WTC11 (cell line): ENCODE results near the gene CLIC6. TPM values are rescaled to one million over a fixed set of nuclear protein-coding genes. Genes with fewer than 3 reads are reported as not detected.

ENCODE experiments used
- ATAC-seq: fragments of 200-7000 bp; cut with Tn5 transposase; 2 replicates; pipeline ENCODE4 v1.10.0; 2021; ENCODE audit warnings: mild to moderate bottlenecking, moderate library complexity
- CTCF ChIA-PET: fragments of 300-600 bp; sonication (Branson Sonifier 250); formaldehyde crosslinking; loops from one replicate; lab custom pipeline; 2021; ENCODE audit warnings: antibody characterized with exemption; lab: Charles Lee
- POLR2A ChIA-PET: fragments of 350-600 bp; sonication (Branson Sonifier 250); formaldehyde crosslinking; loops from one replicate; lab custom pipeline; 2021; ENCODE audit warnings: antibody characterized with exemption; lab: Charles Lee
- DNase-seq: peaks from one replicate; pipeline ENCODE4 v3.0.0; 2021; ENCODE audit warnings: low spot score
- H3K27ac Mint-ChIP-seq: 2 replicates; pipeline ENCODE4 v1.8.0; 2021; ENCODE audit warnings: mixed read lengths
- H3K27me3 Mint-ChIP-seq: 2 replicates; pipeline ENCODE4 v1.8.0; 2021; ENCODE audit warnings: low read depth, mild to moderate bottlenecking, moderate library complexity, mixed read lengths
- H3K36me3 Mint-ChIP-seq: 2 replicates; pipeline ENCODE4 v1.8.0; 2021; ENCODE audit warnings: mixed read lengths
- H3K4me1 Mint-ChIP-seq: 2 replicates; pipeline ENCODE4 v1.8.0; 2022; ENCODE audit warnings: mixed read lengths
- H3K4me3 Mint-ChIP-seq: 2 replicates; pipeline ENCODE4 v1.8.0; 2021; ENCODE audit warnings: mild to moderate bottlenecking, moderate library complexity, mixed read lengths
- H3K9me3 Mint-ChIP-seq: 2 replicates; pipeline ENCODE4 v1.8.0; 2021; ENCODE audit warnings: mixed read lengths
- ATF1 ChIP-seq: sonication (generic); formaldehyde crosslinking; IDR thresholded peaks from 2 replicates; pipeline ENCODE4 v1.8.1; 2023; ENCODE audit warnings: mild to moderate bottlenecking, moderate library complexity, missing genetic modification reagents
- CBFB ChIP-seq: sonication (generic); formaldehyde crosslinking; IDR thresholded peaks from 2 replicates; pipeline ENCODE4 v1.8.1; 2022; ENCODE audit warnings: mild to moderate bottlenecking, low read depth, missing genetic modification reagents
- CREB1 ChIP-seq: sonication (generic); formaldehyde crosslinking; IDR thresholded peaks from 2 replicates; pipeline ENCODE4 v1.8.0; 2023; ENCODE audit warnings: mild to moderate bottlenecking, missing genetic modification reagents
- CREM ChIP-seq: sonication (generic); formaldehyde crosslinking; IDR thresholded peaks from 2 replicates; pipeline ENCODE4 v1.8.1; 2022; ENCODE audit warnings: mild to moderate bottlenecking, missing genetic modification reagents, moderate library complexity
- ELF4 ChIP-seq: sonication (generic); formaldehyde crosslinking; IDR thresholded peaks from 2 replicates; pipeline ENCODE4 v1.8.1; 2022; ENCODE audit warnings: low read depth, mild to moderate bottlenecking, moderate library complexity, missing genetic modification reagents
- FOXK1 ChIP-seq: sonication (generic); formaldehyde crosslinking; IDR thresholded peaks from 2 replicates; pipeline ENCODE4 v1.8.0; 2022; ENCODE audit warnings: mild to moderate bottlenecking, moderate library complexity, missing genetic modification reagents
- FOXP1 ChIP-seq: sonication (generic); formaldehyde crosslinking; IDR thresholded peaks from 2 replicates; pipeline ENCODE4 v1.8.0; 2022; ENCODE audit warnings: missing genetic modification reagents, mild to moderate bottlenecking, moderate library complexity, borderline replicate concordance
- MXD4 ChIP-seq: fragments of 250-450 bp; sonication (Bioruptor Pico); IDR thresholded peaks from 2 replicates; pipeline ENCODE4 v1.8.0; 2021; ENCODE audit warnings: mild to moderate bottlenecking, moderate library complexity, borderline replicate concordance
- NFE2L1 ChIP-seq: sonication (generic); formaldehyde crosslinking; IDR thresholded peaks from 2 replicates; pipeline ENCODE4 v1.8.1; 2023; ENCODE audit warnings: missing genetic modification reagents
- PRRX2 ChIP-seq: fragments of 250-450 bp; sonication (Bioruptor Pico); IDR thresholded peaks from 2 replicates; pipeline ENCODE4 v1.8.0; 2021; ENCODE audit warnings: mild to moderate bottlenecking
- SOX15 ChIP-seq: fragments of 250-450 bp; sonication (Bioruptor Pico); IDR thresholded peaks from 2 replicates; pipeline ENCODE4 v1.9.0; 2021; ENCODE audit warnings: mild to moderate bottlenecking
- ZBTB21 ChIP-seq: sonication (generic); formaldehyde crosslinking; IDR thresholded peaks from 2 replicates; pipeline ENCODE4 v1.8.1; 2023; ENCODE audit warnings: mild to moderate bottlenecking, missing genetic modification reagents, borderline replicate concordance
- ZNF232 ChIP-seq: sonication (generic); formaldehyde crosslinking; IDR thresholded peaks from 2 replicates; pipeline ENCODE4 v1.8.0; 2022; ENCODE audit warnings: mild to moderate bottlenecking, missing genetic modification reagents
- ZNF317 ChIP-seq: sonication (generic); formaldehyde crosslinking; IDR thresholded peaks from 2 replicates; pipeline ENCODE4 v1.8.1; 2023; ENCODE audit warnings: low read depth, mild to moderate bottlenecking, moderate library complexity, missing genetic modification reagents, borderline replicate concordance
- ZNF416 ChIP-seq: fragments of 250-450 bp; sonication (Bioruptor Pico); IDR thresholded peaks from 2 replicates; pipeline ENCODE4 v1.9.0; 2021; ENCODE audit warnings: mild to moderate bottlenecking, inconsistent platforms
- total RNA-seq: library from RNA; stranded (reverse); gene quantifications from 3 replicates; pipeline ENCODE4 v1.2.3, GENCODE V29; 2021
- TF ChIP-seq, protein P1 (sequence below): fragments of 250-450 bp; sonication (Bioruptor Pico); IDR thresholded peaks from 2 replicates; pipeline ENCODE4 v1.8.0; 2021; ENCODE audit warnings: mild to moderate bottlenecking
- TF ChIP-seq, protein P2 (sequence below): sonication (generic); formaldehyde crosslinking; IDR thresholded peaks from 2 replicates; pipeline ENCODE4 v1.8.0; 2022; ENCODE audit warnings: mild to moderate bottlenecking, missing genetic modification reagents
- TF ChIP-seq, protein P3 (sequence below): sonication (generic); formaldehyde crosslinking; IDR thresholded peaks from 2 replicates; pipeline ENCODE4 v1.8.0; 2022; ENCODE audit warnings: mild to moderate bottlenecking, missing genetic modification reagents
- TF ChIP-seq, protein P4 (sequence below): fragments of 250-450 bp; sonication (Bioruptor Pico); IDR thresholded peaks from 2 replicates; pipeline ENCODE4 v1.9.0; 2021; ENCODE audit warnings: moderate library complexity, mild to moderate bottlenecking, inconsistent platforms, borderline replicate concordance
- TF ChIP-seq, protein P5 (sequence below): fragments of 250-450 bp; sonication (Bioruptor Pico); conservative IDR thresholded peaks from 2 replicates; pipeline ENCODE4 v1.9.0; 2021; ENCODE audit warnings: mild to moderate bottlenecking

Gene CLIC6
- total RNA-seq, 1 experiment from 2014 or later, result 1.8 TPM

DNA sequence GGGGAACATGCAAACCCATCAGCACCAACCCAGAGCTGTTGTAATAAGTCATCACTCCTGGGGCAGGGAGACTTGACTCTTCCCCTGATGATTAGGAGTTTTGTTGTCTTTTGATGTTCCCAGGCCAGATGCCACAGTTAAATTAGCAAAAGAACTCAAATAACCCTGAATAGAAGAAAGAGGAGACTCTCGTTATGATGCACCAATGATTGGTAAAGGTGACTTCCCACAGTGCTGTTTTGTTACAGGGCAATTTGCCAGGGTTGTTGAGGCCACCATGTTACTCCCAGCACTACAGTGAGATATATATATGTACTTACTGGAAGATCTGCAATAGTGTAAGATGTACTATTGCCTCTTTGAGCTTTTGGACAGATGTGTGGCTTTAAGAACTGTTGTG, 29.5 kb upstream of the CLIC6 start (continued):
- TF ChIP-seq, protein P1, sequence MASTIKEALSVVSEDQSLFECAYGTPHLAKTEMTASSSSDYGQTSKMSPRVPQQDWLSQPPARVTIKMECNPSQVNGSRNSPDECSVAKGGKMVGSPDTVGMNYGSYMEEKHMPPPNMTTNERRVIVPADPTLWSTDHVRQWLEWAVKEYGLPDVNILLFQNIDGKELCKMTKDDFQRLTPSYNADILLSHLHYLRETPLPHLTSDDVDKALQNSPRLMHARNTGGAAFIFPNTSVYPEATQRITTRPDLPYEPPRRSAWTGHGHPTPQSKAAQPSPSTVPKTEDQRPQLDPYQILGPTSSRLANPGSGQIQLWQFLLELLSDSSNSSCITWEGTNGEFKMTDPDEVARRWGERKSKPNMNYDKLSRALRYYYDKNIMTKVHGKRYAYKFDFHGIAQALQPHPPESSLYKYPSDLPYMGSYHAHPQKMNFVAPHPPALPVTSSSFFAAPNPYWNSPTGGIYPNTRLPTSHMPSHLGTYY, result no peak
- no peak for TF ChIP-seq ZBTB21
- no peak for TF ChIP-seq CREM (CRISPR knock-in tag)
- TF ChIP-seq, protein P2, sequence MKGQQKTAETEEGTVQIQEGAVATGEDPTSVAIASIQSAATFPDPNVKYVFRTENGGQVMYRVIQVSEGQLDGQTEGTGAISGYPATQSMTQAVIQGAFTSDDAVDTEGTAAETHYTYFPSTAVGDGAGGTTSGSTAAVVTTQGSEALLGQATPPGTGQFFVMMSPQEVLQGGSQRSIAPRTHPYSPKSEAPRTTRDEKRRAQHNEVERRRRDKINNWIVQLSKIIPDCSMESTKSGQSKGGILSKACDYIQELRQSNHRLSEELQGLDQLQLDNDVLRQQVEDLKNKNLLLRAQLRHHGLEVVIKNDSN (CRISPR knock-in tag), result no peak
- no peak for TF ChIP-seq SOX15

DNA sequence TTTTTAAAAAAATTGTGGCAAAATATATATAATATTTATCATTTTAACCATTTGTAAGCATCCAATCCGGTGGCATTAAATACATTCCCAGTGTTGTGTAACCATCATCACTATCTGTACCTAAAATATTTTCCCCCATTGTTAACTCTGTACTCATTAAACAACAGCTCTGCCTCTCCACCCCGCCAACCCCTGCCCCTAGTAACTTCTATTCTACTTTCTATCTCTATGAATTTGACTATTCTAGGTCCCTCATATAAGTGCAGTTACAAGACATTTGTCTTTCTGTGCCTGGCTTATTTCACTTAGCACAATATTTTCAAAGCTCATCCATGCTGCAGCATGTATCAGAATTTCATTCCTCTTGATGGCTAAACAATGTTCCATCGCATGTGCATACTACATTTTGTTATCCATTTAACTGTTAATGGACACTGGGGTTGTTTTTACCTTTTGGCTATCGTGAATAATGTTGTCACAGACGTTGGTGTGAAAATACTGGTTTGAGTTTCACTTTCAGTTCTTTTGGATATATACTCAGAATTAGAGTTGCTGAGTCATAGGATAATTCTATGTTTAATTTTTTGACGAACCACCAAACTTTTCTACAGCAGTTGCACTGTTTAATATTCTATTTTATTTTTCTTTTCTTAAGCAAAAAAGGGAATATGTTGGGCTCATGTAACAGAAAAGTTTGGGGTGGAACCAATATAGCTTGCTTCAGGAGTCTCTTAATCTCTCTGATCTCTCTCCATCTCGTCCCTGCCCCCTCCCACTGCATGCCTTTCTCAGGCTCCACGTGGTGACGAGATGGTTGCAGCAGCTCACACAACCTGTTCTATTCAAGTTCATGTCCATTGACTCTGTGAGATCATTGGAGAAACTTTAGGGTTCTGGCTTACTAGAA, 28.7 kb upstream of the CLIC6 start:
- TF ChIP-seq ZNF416 (CRISPR knock-in tag) (no peak), ZNF317 (CRISPR knock-in tag) (no peak), PRRX2 (no peak), ZNF232 (no peak), ELF4 (no peak), CBFB (CRISPR knock-in tag) (no peak), CREB1 (CRISPR knock-in tag) (no peak), MXD4 (CRISPR knock-in tag) (no peak), NFE2L1 (CRISPR knock-in tag) (no peak), FOXP1 (no peak), ATF1 (no peak), FOXK1 (no peak)
- TF ChIP-seq, protein P3, sequence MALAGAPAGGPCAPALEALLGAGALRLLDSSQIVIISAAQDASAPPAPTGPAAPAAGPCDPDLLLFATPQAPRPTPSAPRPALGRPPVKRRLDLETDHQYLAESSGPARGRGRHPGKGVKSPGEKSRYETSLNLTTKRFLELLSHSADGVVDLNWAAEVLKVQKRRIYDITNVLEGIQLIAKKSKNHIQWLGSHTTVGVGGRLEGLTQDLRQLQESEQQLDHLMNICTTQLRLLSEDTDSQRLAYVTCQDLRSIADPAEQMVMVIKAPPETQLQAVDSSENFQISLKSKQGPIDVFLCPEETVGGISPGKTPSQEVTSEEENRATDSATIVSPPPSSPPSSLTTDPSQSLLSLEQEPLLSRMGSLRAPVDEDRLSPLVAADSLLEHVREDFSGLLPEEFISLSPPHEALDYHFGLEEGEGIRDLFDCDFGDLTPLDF (CRISPR knock-in tag), result no peak
- TF ChIP-seq, protein P4, sequence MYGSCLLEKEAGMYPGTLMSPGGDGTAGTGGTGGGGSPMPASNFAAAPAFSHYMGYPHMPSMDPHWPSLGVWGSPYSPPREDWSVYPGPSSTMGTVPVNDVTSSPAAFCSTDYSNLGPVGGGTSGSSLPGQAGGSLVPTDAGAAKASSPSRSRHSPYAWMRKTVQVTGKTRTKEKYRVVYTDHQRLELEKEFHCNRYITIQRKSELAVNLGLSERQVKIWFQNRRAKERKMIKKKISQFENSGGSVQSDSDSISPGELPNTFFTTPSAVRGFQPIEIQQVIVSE, result no peak
- TF ChIP-seq, protein P5, sequence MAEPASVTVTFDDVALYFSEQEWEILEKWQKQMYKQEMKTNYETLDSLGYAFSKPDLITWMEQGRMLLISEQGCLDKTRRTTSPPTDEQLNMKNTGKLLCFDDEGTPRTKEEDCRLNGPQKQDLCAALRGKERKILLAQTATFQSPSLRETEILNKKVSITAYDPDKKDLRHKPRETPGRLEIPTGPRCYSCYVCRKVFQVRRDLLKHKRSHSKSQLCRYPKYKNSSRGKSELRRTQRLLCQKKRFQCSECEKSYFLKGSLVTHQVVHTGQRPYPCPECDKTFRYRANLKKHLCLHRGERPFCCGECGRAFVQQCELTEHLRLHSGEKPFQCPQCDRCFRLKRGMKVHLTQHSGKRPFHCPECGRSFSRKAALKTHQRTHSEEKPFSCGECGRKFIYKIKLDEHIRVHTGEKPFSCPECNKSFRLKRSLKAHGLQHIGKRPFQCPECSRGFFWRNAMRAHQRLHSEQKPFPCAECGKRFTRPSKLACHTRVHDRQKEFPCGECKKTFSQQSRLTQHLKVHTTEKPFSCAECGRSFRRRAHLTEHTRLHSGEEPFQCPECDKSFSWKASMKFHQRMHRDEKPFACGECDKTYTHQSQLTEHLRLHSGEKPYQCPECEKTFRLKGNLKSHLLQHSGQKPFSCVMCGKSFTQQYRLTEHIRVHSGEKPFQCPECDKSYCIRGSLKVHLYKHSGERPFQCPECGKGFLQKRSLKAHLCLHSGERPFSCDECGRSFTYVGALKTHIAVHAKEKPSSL, result no peak
- Mint-ChIP-seq H3K27me3 (peaks cover 5% of the 10 kb centered on the region), H3K9me3 (peaks cover 4% of the 10 kb centered on the region), H3K4me1 (peaks cover 4% of the 10 kb centered on the region), H3K27ac (no peak overlapping the region), H3K4me3 (no peak overlapping the region), H3K36me3 (no peaks in the 10 kb centered on the region)
- CTCF ChIA-PET, result interaction anchor here (1.5 kb wide), 1 partner anchor 131 kb away, joined by 3 read pairs; no protein-coding TSS in a partner anchor
- POLR2A ChIA-PET, result no interaction called here
- no peak for ATAC-seq
- DNase-seq, result no peak
